AG10803 (cell line): ENCODE results near the gene PITX1.

Experiments
- DNase-seq: peaks from one replicate; pipeline ENCODE4 v3.0.0; 2010; ENCODE audit warnings: low read depth
- H3K4me3 ChIP-seq: 2 replicates; pipeline ENCODE4 v1.5.1; 2011; ENCODE audit warnings: mild to moderate bottlenecking, low read length, control low read depth
- CTCF ChIP-seq: conservative IDR thresholded peaks from 2 replicates; pipeline ENCODE4 v1.5.1; 2011; ENCODE audit warnings: mild to moderate bottlenecking, low read length, control low read depth, inconsistent platforms

PITX1 gene

GRCh38 chr5:134979416-134979815, 54.6 kb downstream of the PITX1 start:
- no peak for TF ChIP-seq CTCF
- no peak overlapping the region for H3K4me3 ChIP-seq
- DNase-seq = no peak
